PC-3 (cell line): ENCODE measurements around the gene NAA10. TPM values are rescaled to one million over a fixed set of nuclear protein-coding genes. Genes with fewer than 3 reads are reported as not detected.
A peak's percentile ranks its signal among the peaks of the same experiment; 100 is the strongest.

Experiments
- ATAC-seq: fragments of 200-7000 bp; cut with Tn5 transposase; 2 replicates; pipeline ENCODE4 v1.9.1; 2020; ENCODE audit warnings: mild to moderate bottlenecking, moderate library complexity
- BruUV-seq: library from RNA; stranded (reverse); fragments of 400-500 nt; replicated peaks from 2 replicates; lab custom pipeline; 2021; lab: Mats Ljungman, UMichigan
- CTCF ChIA-PET: fragments of 300-600 bp; sonication (Branson Sonifier 250); formaldehyde crosslinking; loops from one replicate; lab custom pipeline; 2022; ENCODE audit warnings: antibody characterized with exemption; lab: Charles Lee
- POLR2A ChIA-PET: fragments of 300-600 bp; sonication (Branson Sonifier 250); formaldehyde crosslinking; loops from one replicate; lab custom pipeline; 2022; ENCODE audit warnings: antibody characterized with exemption; ENCODE audit not compliant: unreplicated experiment; lab: Charles Lee
- DNase-seq: peaks from one replicate; pipeline ENCODE4 v3.0.0-alpha.2; 2015
- H2AFZ ChIP-seq: fragments of 300-600 bp; sonication (generic); 2 replicates; pipeline ENCODE4 v1.6.0; 2016; ENCODE audit warnings: antibody characterized with exemption, low read length
- H3F3A ChIP-seq: fragments of 300-600 bp; sonication (generic); one replicate; pipeline ENCODE4 v1.6.0; 2017; ENCODE audit warnings: antibody characterized with exemption, low read length, control low read depth, mild to moderate bottlenecking; ENCODE audit not compliant: unreplicated experiment
- H3K27ac ChIP-seq: fragments of 300-600 bp; sonication (generic); 2 replicates; pipeline ENCODE4 v1.5.1; 2016; ENCODE audit warnings: mild to moderate bottlenecking, low read length
- H3K27me3 ChIP-seq: fragments of 300-600 bp; sonication (generic); 2 replicates; pipeline ENCODE4 v1.6.1; 2016; ENCODE audit warnings: low read length, mixed read lengths
- H3K36me3 ChIP-seq: fragments of 300-600 bp; sonication (generic); 2 replicates; pipeline ENCODE4 v1.6.1; 2016; ENCODE audit warnings: low read depth, mixed run types, low read length, mixed read lengths
- H3K4me1 ChIP-seq: fragments of 300-600 bp; sonication (generic); 2 replicates; pipeline ENCODE4 v1.5.1; 2016; ENCODE audit warnings: low read length; ENCODE audit not compliant: insufficient read depth
- H3K4me2 ChIP-seq: fragments of 300-600 bp; sonication (generic); 2 replicates; pipeline ENCODE4 v1.6.0; 2016; ENCODE audit warnings: low read length
- H3K4me3 ChIP-seq: fragments of 300-600 bp; sonication (generic); 2 replicates; pipeline ENCODE4 v1.5.1; 2016; ENCODE audit warnings: mild to moderate bottlenecking, low read length, mixed read lengths
- H3K79me2 ChIP-seq: fragments of 300-600 bp; sonication (generic); 2 replicates; pipeline ENCODE4 v1.6.1; 2017; ENCODE audit warnings: low read length, mixed read lengths
- H3K9ac ChIP-seq: fragments of 300-600 bp; sonication (generic); 2 replicates; pipeline ENCODE4 v1.6.0; 2016; ENCODE audit warnings: mild to moderate bottlenecking, low read length
- H3K9me2 ChIP-seq: fragments of 300-600 bp; sonication (generic); replicated peaks from 2 replicates; pipeline ENCODE4 v1.6.1; 2016; ENCODE audit warnings: mixed run types, low read length, mixed read lengths
- H3K9me3 ChIP-seq: fragments of 300-600 bp; sonication (generic); 2 replicates; pipeline ENCODE4 v1.6.1; 2016; ENCODE audit warnings: low read length, mixed read lengths
- H4K20me1 ChIP-seq: fragments of 300-600 bp; sonication (generic); 2 replicates; pipeline ENCODE4 v1.6.1; 2016; ENCODE audit warnings: low read length, mixed read lengths
- CTCF ChIP-seq: fragments of 300-600 bp; sonication (generic); conservative IDR thresholded peaks from 2 replicates; pipeline ENCODE4 v1.5.1; 2017; ENCODE audit warnings: antibody characterized with exemption, low read depth, mild to moderate bottlenecking, low read length
- EZH2 ChIP-seq: fragments of 300-600 bp; sonication (generic); IDR thresholded peaks from one replicate; pipeline ENCODE4 v1.6.1; 2017; ENCODE audit warnings: antibody characterized with exemption, mild to moderate bottlenecking, low read length; ENCODE audit not compliant: unreplicated experiment
- EZH2phosphoT487 ChIP-seq: fragments of 300-600 bp; sonication (generic); IDR thresholded peaks from 2 replicates; pipeline ENCODE4 v1.6.1; 2018; ENCODE audit warnings: mild to moderate bottlenecking, antibody characterized with exemption, low read length, borderline replicate concordance
- intact Hi-C: fragments of 100-400 bp; cut with micrococcal nuclease; formaldehyde crosslinking; loops from 2 replicates; pipeline ENCODE4 v1.9.0; 2023
- total RNA-seq: library from RNA; depleted of rRNA; stranded (reverse); fragments of >200 nt; gene quantifications from 2 replicates; pipeline ENCODE4 v1.2.3, GENCODE V29; 2014

NAA10 gene
- total RNA-seq, 1 experiment from 2014 or later, result 172 TPM

- ChIA-PET POLR2A (no interaction called here), CTCF (no interaction called here)
- Histone ChIP-seq H3K9me2 (no peaks in the 10 kb centered on the region), H3K27me3 (no peaks in the 10 kb centered on the region), H3K4me3 (no peak overlapping the region), H2AFZ (no peak overlapping the region), H3F3A (no peaks in the 10 kb centered on the region), H3K36me3 (peaks cover 35% of the 10 kb centered on the region), H3K4me1 (no peaks in the 10 kb centered on the region), H3K9me3 (no peaks in the 10 kb centered on the region), H3K79me2 (no peaks in the 10 kb centered on the region), H3K4me2 (no peak overlapping the region), H3K9ac (no peak overlapping the region), H3K27ac (no peak overlapping the region), H4K20me1 (no peaks in the 10 kb centered on the region)
- TF ChIP-seq EZH2phosphoT487 (no peak), CTCF (peak; percentile 88), EZH2 (no peak)
- intact Hi-C loops, result no loop called here
- no TSS peak for BruUV-seq
- ATAC-seq (peak; percentile 45), DNase-seq (peak; percentile 64)
Measured at GRCh38 chrX:153953342-153953830, 18.5 kb upstream of the NAA10 start.

GRCh38 chrX:153952373-153953026 lies 17.7 kb upstream of the NAA10 start:
- H3K9me3 ChIP-seq, result no peaks in the 10 kb centered on the region
- H3K27me3 ChIP-seq, result no peaks in the 10 kb centered on the region
- H3K27ac ChIP-seq, result no peak overlapping the region
- POLR2A ChIA-PET, result no interaction called here
- H2AFZ ChIP-seq, result no peak overlapping the region
- H4K20me1 ChIP-seq, result no peaks in the 10 kb centered on the region
- H3F3A ChIP-seq, result no peaks in the 10 kb centered on the region
- intact Hi-C loops, result no loop called here
- H3K79me2 ChIP-seq, result no peaks in the 10 kb centered on the region
- ATAC-seq (no peak), DNase-seq (no peak)
- peaks cover 34% of the 10 kb centered on the region for H3K36me3 ChIP-seq
- no TSS peak for BruUV-seq
- CTCF ChIA-PET, result no interaction called here
- H3K4me3 ChIP-seq, result no peak overlapping the region
- no peaks in the 10 kb centered on the region for H3K9me2 ChIP-seq
- H3K9ac ChIP-seq, result no peak overlapping the region
- TF ChIP-seq EZH2, result no peak
- no peak for TF ChIP-seq CTCF
- TF ChIP-seq EZH2phosphoT487, result no peak
- H3K4me1 ChIP-seq, result no peaks in the 10 kb centered on the region
- H3K4me2 ChIP-seq, result no peak overlapping the region

GRCh38 chrX:153951683-153952372 lies 17.0 kb upstream of the NAA10 start:
- Histone ChIP-seq H3K9me2 (no peaks in the 10 kb centered on the region), H3K9me3 (no peaks in the 10 kb centered on the region), H3K4me2 (no peak overlapping the region), H3K27ac (no peak overlapping the region), H3K79me2 (no peaks in the 10 kb centered on the region), H3K4me1 (no peaks in the 10 kb centered on the region), H2AFZ (no peak overlapping the region), H3K27me3 (no peaks in the 10 kb centered on the region), H3F3A (no peaks in the 10 kb centered on the region), H4K20me1 (no peaks in the 10 kb centered on the region), H3K36me3 (peaks cover 28% of the 10 kb centered on the region), H3K4me3 (no peak overlapping the region), H3K9ac (no peak overlapping the region)
- DNase-seq, result no peak
- no peak for ATAC-seq
- no peak for TF ChIP-seq CTCF
- no peak for TF ChIP-seq EZH2
- TF ChIP-seq EZH2phosphoT487, result no peak
- BruUV-seq, result no TSS peak
- CTCF ChIA-PET, result no interaction called here
- intact Hi-C loops, result no loop called here
- POLR2A ChIA-PET, result no interaction called here
